Skeletal muscle tissue (tissue), 4 donors: ENCODE results near the gene PGBD5. TPM values are rescaled to one million over a fixed set of nuclear protein-coding genes. Genes with fewer than 3 reads are reported as not detected.

Experiments
- H3K27ac ChIP-seq: one replicate; pipeline ENCODE4 v1.7.0; 2013; ENCODE audit warnings: mild to moderate bottlenecking, low read depth, low read length, inconsistent platforms
- H3K27me3 ChIP-seq, 3 donors: one replicate each; pipeline ENCODE4 v1.7.0; 2013; ENCODE audit warnings: low read length in 3 of 3; ENCODE audit not compliant: control insufficient read depth in 3 of 3, insufficient read depth in 3 of 3
- H3K36me3 ChIP-seq, 3 donors: one replicate each; pipeline ENCODE4 v1.7.0; 2013; ENCODE audit warnings: low read length in 3 of 3; ENCODE audit not compliant: control insufficient read depth in 3 of 3, insufficient read depth in 3 of 3
- H3K4me1 ChIP-seq, 3 donors: one replicate each; pipeline ENCODE4 v1.7.0; 2013; ENCODE audit warnings: low read length in 3 of 3, mild to moderate bottlenecking in 3 of 3; ENCODE audit not compliant: control insufficient read depth in 3 of 3, insufficient read depth in 3 of 3
- H3K4me3 ChIP-seq, 3 donors: one replicate each; pipeline ENCODE4 v1.7.0; 2013; ENCODE audit warnings: low read length in 3 of 3
- H3K9ac ChIP-seq, 3 donors: one replicate each; pipeline ENCODE4 v1.7.0; 2013; ENCODE audit warnings: low read length in 3 of 3, mild to moderate bottlenecking in 3 of 3, moderate library complexity in 2 of 3, low read depth in 1 of 3
- H3K9me3 ChIP-seq, 3 donors: one replicate each; pipeline ENCODE4 v1.7.0; 2013; ENCODE audit warnings: low read length in 3 of 3; ENCODE audit not compliant: control insufficient read depth in 3 of 3
- total RNA-seq: library from RNA; depleted of rRNA; stranded (reverse); fragments of >200 nt; gene quantifications from one replicate; pipeline ENCODE4 v1.2.3, GENCODE V29; 2014
- donor health status: Osteomylitis.

PGBD5 gene
- total RNA-seq, 1 donor from 2014 or later = 5.7 TPM

GRCh38 chr1:230370109-230370508, 56.0 kb downstream of the PGBD5 start:
- H3K27ac ChIP-seq = no peak overlapping the region
- peaks cover 0 to 11% (median 8%) of the 10 kb centered on the region in 3 donors for H3K4me1 ChIP-seq
- H3K9me3 ChIP-seq = no peaks in the 10 kb centered on the region
- no peak overlapping the region for H3K4me3 ChIP-seq
- no peaks in the 10 kb centered on the region for H3K36me3 ChIP-seq
- no peak overlapping the region for H3K9ac ChIP-seq
- peaks cover 0 to 4% (median 2%) of the 10 kb centered on the region in 3 donors for H3K27me3 ChIP-seq

GRCh38 chr1:230368871-230369270, 57.3 kb downstream of the PGBD5 start:
- Histone ChIP-seq H3K27ac (no peak overlapping the region), H3K36me3 (no peaks in the 10 kb centered on the region), H3K9ac (no peak overlapping the region), H3K27me3 (peaks cover 0 to 4% (median 3%) of the 10 kb centered on the region in 3 donors), H3K4me3 (no peak overlapping the region), H3K4me1 (peaks cover 0 to 11% (median 8%) of the 10 kb centered on the region in 3 donors), H3K9me3 (no peaks in the 10 kb centered on the region)

- Histone ChIP-seq H3K36me3 (no peaks in the 10 kb centered on the region), H3K9me3 (no peaks in the 10 kb centered on the region), H3K9ac (no peak overlapping the region), H3K4me3 (no peak overlapping the region), H3K27me3 (peaks cover 0 to 5% (median 4%) of the 10 kb centered on the region in 3 donors), H3K27ac (no peak overlapping the region), H3K4me1 (peaks cover 0 to 11% (median 8%) of the 10 kb centered on the region in 3 donors)
These were observed 57.8 kb downstream of the PGBD5 start for GRCh38 chr1:230368363-230368762.

GRCh38 chr1:230366504-230366915, 59.6 kb downstream of the PGBD5 start:
- Histone ChIP-seq H3K27me3 (peaks cover 0 to 15% (median 0%) of the 10 kb centered on the region in 3 donors), H3K36me3 (no peaks in the 10 kb centered on the region), H3K4me1 (peaks cover 0 to 8% (median 6%) of the 10 kb centered on the region in 3 donors), H3K4me3 (no peak overlapping the region), H3K9ac (no peak overlapping the region), H3K9me3 (no peaks in the 10 kb centered on the region), H3K27ac (no peak overlapping the region)

- Histone ChIP-seq H3K9ac (no peak overlapping the region), H3K36me3 (no peaks in the 10 kb centered on the region)
These were observed 60.3 kb downstream of the PGBD5 start for GRCh38 chr1:230365723-230366307.

GRCh38 chr1:230362949-230363348, 63.2 kb downstream of the PGBD5 start:
- Histone ChIP-seq H3K9ac (no peak overlapping the region), H3K9me3 (no peaks in the 10 kb centered on the region), H3K27me3 (peaks cover 0 to 16% (median 0%) of the 10 kb centered on the region in 3 donors), H3K4me1 (peaks cover 0 to 8% (median 7%) of the 10 kb centered on the region in 3 donors), H3K27ac (no peak overlapping the region), H3K36me3 (no peaks in the 10 kb centered on the region), H3K4me3 (no peak overlapping the region)

More at GRCh38 chr1:230365723-230366307, 60.3 kb downstream of the PGBD5 start:
- Histone ChIP-seq H3K27me3 (peaks cover 0 to 18% (median 0%) of the 10 kb centered on the region in 3 donors), H3K9me3 (no peaks in the 10 kb centered on the region), H3K4me3 (no peak overlapping the region), H3K4me1 (peaks cover 0 to 8% (median 6%) of the 10 kb centered on the region in 3 donors), H3K27ac (no peak overlapping the region)

GRCh38 chr1:230361941-230362340, 64.2 kb downstream of the PGBD5 start:
- no peak overlapping the region for H3K27ac ChIP-seq
- no peaks in the 10 kb centered on the region for H3K9me3 ChIP-seq
- peaks cover 0 to 22% (median 0%) of the 10 kb centered on the region in 3 donors for H3K27me3 ChIP-seq
- H3K9ac ChIP-seq = no peak overlapping the region
- H3K36me3 ChIP-seq = no peaks in the 10 kb centered on the region
- H3K4me3 ChIP-seq = no peak overlapping the region
- peaks cover 0 to 7% (median 5%) of the 10 kb centered on the region in 3 donors for H3K4me1 ChIP-seq

GRCh38 chr1:230359992-230360668, 66.0 kb downstream of the PGBD5 start:
- H3K9me3 ChIP-seq = no peaks in the 10 kb centered on the region
- H3K9ac ChIP-seq = no peak overlapping the region
- H3K36me3 ChIP-seq = no peaks in the 10 kb centered on the region
- peaks cover 0 to 2% (median 0%) of the 10 kb centered on the region in 3 donors for H3K4me1 ChIP-seq
- peaks cover 0 to 26% (median 0%) of the 10 kb centered on the region in 3 donors for H3K27me3 ChIP-seq
- H3K27ac ChIP-seq = no peak overlapping the region
- no peak overlapping the region for H3K4me3 ChIP-seq

GRCh38 chr1:230356869-230357794, 69.0 kb downstream of the PGBD5 start:
- no peak overlapping the region for H3K4me3 ChIP-seq
- H3K27ac ChIP-seq = no peak overlapping the region
- H3K9ac ChIP-seq = no peak overlapping the region
- H3K4me1 ChIP-seq = peaks cover 0 to 2% (median 0%) of the 10 kb centered on the region in 3 donors
- peaks cover 0 to 18% (median 0%) of the 10 kb centered on the region in 3 donors for H3K27me3 ChIP-seq
- H3K36me3 ChIP-seq = no peaks in the 10 kb centered on the region
- H3K9me3 ChIP-seq = no peaks in the 10 kb centered on the region
